Smooth muscle cell (in vitro differentiated cells): ENCODE results near the gene ICE1. TPM values are rescaled to one million over a fixed set of nuclear protein-coding genes. Genes with fewer than 3 reads are reported as not detected.
A peak's percentile ranks its signal among the peaks of the same experiment; 100 is the strongest.
"Not testable (repeated sequence)": the region's sequence is repeated elsewhere in the genome, so short reads cannot be mapped to it uniquely, and the experiment has no call there.

Experiments
- DNase-seq: peaks from one replicate; lab custom pipeline; 2025; ENCODE audit not compliant: unreplicated experiment; lab: John Stamatoyannopoulos, UW
- H2AFZ ChIP-seq: fragments of 200-600 bp; sonication (generic); 2 replicates; pipeline ENCODE4 v1.6.0; 2016; ENCODE audit warnings: antibody characterized with exemption, low read depth, mild to moderate bottlenecking
- H3F3A ChIP-seq: fragments of 200-600 bp; sonication (generic); 2 replicates; pipeline ENCODE4 v1.6.0; 2017; ENCODE audit warnings: antibody characterized with exemption, low read depth
- H3K27ac ChIP-seq: fragments of 200-600 bp; sonication (generic); 2 replicates; pipeline ENCODE4 v1.5.1; 2016; ENCODE audit warnings: low read depth, mild to moderate bottlenecking
- H3K27me3 ChIP-seq: fragments of 200-600 bp; sonication (generic); 2 replicates; pipeline ENCODE4 v1.6.1; 2016; ENCODE audit warnings: low read depth, mild to moderate bottlenecking
- H3K36me3 ChIP-seq: fragments of 200-600 bp; sonication (generic); 2 replicates; pipeline ENCODE4 v1.5.1; 2016; ENCODE audit warnings: low read depth
- H3K4me1 ChIP-seq: fragments of 200-600 bp; sonication (generic); 2 replicates; pipeline ENCODE4 v1.5.1; 2016; ENCODE audit warnings: low read depth
- H3K4me2 ChIP-seq: fragments of 200-600 bp; sonication (generic); 2 replicates; pipeline ENCODE4 v1.6.0; 2016; ENCODE audit warnings: mild to moderate bottlenecking
- H3K4me3 ChIP-seq: fragments of 200-600 bp; sonication (generic); 2 replicates; pipeline ENCODE4 v1.5.1; 2016; ENCODE audit warnings: mild to moderate bottlenecking
- H3K79me2 ChIP-seq: fragments of 200-600 bp; sonication (generic); 2 replicates; pipeline ENCODE4 v1.6.0; 2016; ENCODE audit warnings: low read depth, mild to moderate bottlenecking
- H3K9ac ChIP-seq: fragments of 200-600 bp; sonication (generic); 2 replicates; pipeline ENCODE4 v1.6.0; 2016; ENCODE audit warnings: low read depth
- H3K9me3 ChIP-seq: fragments of 200-600 bp; sonication (generic); replicated peaks from 2 replicates; pipeline ENCODE4 v1.5.1; 2016; ENCODE audit warnings: low read depth
- H4K20me1 ChIP-seq: fragments of 200-600 bp; sonication (generic); 2 replicates; pipeline ENCODE4 v1.6.0; 2016; ENCODE audit warnings: low read depth
- WGBS: methylation state at CpG from one replicate; pipeline ENCODE4 v1.1.7; 2016; ENCODE audit warnings: low lambda C conversion rate; 5-methylcytosine and 5-hydroxymethylcytosine counted together
- polyA plus RNA-seq: library from polyadenylated mRNA; unstranded; fragments of >200 nt; fragmentation: Nextera tagmentation; extraction: Ambion mirVana; gene quantifications from 2 replicates; pipeline ENCODE4 v1.2.1, GENCODE V29; 2016
- total RNA-seq: library from RNA; depleted of rRNA; stranded (reverse); fragments of >200 nt; gene quantifications from 2 replicates; pipeline ENCODE4 v1.2.3, GENCODE V29; 2014
- TF ChIP-seq, protein P1 (sequence below): fragments of 200-600 bp; sonication (generic); IDR thresholded peaks from 2 replicates; pipeline ENCODE4 v1.5.1; 2017; ENCODE audit warnings: borderline replicate concordance, mild to moderate bottlenecking, antibody characterized with exemption; ENCODE audit not compliant: insufficient read depth, poor library complexity, severe bottlenecking

Gene ICE1
- total and polyA plus RNA-seq, 2 experiments from 2014 or later = 10.2 to 25.4 TPM

DNA sequence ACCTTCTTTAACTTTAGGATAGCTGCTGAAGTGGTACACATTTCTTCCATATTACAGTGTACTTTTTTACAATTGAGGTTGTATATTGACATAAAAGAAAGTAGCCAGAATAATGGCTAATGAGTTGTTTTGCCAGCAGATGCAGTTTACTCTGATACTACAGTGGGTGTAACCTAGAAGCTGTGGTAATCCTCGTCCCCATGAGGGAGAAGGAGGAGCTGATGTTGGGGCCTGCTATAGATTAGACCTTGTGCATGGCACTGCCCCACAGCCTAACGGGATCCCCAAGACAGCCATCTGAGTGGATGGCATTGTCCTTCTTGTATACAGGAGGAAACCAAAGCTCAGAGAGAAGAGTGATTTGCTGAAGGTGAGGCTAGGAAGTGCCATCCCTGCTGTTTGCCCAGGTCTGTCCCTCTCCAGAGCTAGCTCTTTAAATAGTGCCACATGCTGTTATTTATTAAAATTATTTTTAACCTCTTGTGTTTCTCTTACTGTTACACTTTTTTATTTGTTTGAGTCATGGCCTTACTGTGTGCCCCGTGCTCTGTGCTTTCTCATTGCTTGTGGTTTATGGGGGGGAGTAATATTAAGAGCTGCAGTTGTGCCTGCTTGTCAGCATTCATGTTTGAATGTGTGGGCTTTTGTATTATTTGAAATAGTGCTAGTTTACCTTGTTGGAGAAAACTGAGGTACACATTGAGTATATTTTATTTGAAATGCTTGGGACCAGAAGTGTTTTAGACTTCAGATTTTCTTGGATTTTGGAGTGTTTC, 65.3 kb downstream of the ICE1 start:
- Histone ChIP-seq H3K27me3 (no peaks in the 10 kb centered on the region), H3K4me1 (no peaks in the 10 kb centered on the region), H3K4me2 (no peak overlapping the region), H3K27ac (no peak overlapping the region), H4K20me1 (peaks cover 10% of the 10 kb centered on the region), H3K79me2 (no peaks in the 10 kb centered on the region), H3K36me3 (peaks cover 12% of the 10 kb centered on the region), H2AFZ (no peak overlapping the region), H3K4me3 (no peak overlapping the region), H3K9me3 (no peaks in the 10 kb centered on the region), H3K9ac (no peak overlapping the region), H3F3A (no peaks in the 10 kb centered on the region)
- no peak for DNase-seq
- 79% methylated on average over 3 of the region's 3 CpGs for WGBS
- TF ChIP-seq, protein P1, sequence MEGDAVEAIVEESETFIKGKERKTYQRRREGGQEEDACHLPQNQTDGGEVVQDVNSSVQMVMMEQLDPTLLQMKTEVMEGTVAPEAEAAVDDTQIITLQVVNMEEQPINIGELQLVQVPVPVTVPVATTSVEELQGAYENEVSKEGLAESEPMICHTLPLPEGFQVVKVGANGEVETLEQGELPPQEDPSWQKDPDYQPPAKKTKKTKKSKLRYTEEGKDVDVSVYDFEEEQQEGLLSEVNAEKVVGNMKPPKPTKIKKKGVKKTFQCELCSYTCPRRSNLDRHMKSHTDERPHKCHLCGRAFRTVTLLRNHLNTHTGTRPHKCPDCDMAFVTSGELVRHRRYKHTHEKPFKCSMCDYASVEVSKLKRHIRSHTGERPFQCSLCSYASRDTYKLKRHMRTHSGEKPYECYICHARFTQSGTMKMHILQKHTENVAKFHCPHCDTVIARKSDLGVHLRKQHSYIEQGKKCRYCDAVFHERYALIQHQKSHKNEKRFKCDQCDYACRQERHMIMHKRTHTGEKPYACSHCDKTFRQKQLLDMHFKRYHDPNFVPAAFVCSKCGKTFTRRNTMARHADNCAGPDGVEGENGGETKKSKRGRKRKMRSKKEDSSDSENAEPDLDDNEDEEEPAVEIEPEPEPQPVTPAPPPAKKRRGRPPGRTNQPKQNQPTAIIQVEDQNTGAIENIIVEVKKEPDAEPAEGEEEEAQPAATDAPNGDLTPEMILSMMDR = no peak

DNA sequence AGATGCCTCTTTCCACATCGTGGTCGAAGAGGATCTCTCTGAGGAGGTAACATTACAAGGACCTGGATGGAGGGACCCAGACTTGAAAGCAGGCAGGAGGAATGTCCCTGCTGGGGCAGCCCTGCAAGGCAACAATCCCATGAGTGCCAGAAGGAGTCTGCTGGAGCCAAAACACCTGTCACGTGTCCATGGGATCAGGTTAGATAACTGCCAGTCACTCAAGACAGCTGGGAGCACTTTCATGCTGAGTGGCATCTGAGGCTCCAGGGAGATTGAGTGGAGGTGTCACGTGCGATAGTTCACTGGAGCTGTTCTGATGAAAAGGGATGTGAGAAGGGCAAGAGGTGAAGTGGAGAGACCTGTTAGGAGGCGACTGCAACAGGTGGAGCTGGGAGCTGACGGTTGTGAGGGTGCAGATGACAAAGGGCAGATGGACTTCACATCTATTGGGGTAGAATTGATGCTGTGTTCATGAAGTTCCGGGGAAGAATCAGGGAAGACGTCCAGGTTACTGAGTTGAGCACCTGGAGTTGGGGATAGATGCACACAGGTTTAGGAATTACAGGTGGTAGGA, 68.4 kb downstream of the ICE1 start:
- 91% methylated on average over 9 of the region's 9 CpGs for WGBS
- Histone ChIP-seq H3K4me2 (no peak overlapping the region), H3K27ac (no peak overlapping the region), H3K4me3 (no peak overlapping the region), H3K27me3 (no peaks in the 10 kb centered on the region), H3K9me3 (no peaks in the 10 kb centered on the region), H4K20me1 (peaks cover 6% of the 10 kb centered on the region), H3K4me1 (peaks cover 3% of the 10 kb centered on the region), H3K79me2 (no peaks in the 10 kb centered on the region), H3K9ac (no peak overlapping the region), H3K36me3 (peaks cover 12% of the 10 kb centered on the region), H3F3A (no peaks in the 10 kb centered on the region), H2AFZ (no peak overlapping the region)
- TF ChIP-seq, protein P1 = no peak
- no peak for DNase-seq

DNA sequence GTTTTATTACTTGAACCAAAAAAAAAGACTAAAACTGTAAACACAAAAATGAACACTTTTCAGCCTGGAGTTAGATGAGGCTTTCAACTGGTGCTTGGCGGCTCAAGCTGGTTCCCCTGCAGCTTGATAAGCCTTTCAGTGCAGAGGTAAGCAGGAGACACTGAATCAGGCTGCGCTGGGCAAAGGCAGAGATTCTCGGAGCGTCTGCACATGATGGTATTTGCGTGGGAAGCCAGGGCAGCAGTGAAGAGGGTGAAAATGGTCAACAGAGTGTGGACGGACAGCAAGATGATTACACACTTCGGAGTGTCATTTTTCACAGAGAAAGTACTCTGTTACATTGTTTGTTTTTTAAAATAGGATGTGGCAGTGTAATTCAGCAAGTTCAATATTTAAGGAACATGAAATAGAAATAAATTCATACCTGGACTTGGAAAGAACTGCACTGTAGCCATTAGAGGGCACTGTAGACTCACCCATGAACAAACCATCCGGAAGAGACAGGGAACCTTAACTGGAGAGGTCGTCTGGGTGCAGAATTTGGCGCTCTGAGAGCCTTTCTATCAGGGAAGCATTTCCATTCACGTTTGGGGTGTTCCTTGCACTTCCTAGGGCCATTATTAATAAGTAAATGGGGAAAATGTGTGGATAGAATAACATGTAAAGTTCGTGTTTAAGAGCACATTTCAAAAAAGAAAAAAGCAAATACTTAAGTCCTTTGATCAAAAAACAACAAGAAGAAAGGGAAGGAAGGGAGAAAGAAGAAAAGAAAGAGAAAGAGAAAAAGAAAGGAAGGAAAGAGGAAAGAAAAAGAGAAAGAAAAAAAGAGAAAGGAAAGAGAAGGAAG, 69.8 kb downstream of the ICE1 start:
- peaks cover 3% of the 10 kb centered on the region for H3K4me1 ChIP-seq
- peak overlapping the region; percentile 14 for H3K4me3 ChIP-seq
- WGBS = 33% methylated on average over 12 of the region's 12 CpGs
- no peak overlapping the region for H3K9ac ChIP-seq
- no peaks in the 10 kb centered on the region for H3K79me2 ChIP-seq
- no peaks in the 10 kb centered on the region for H3F3A ChIP-seq
- no peak for DNase-seq
- no peaks in the 10 kb centered on the region for H3K27me3 ChIP-seq
- H3K9me3 ChIP-seq = no peaks in the 10 kb centered on the region
- no peak overlapping the region for H3K27ac ChIP-seq
- TF ChIP-seq, protein P1 = peak; percentile 82
- H2AFZ ChIP-seq = no peak overlapping the region
- H3K36me3 ChIP-seq = peaks cover 12% of the 10 kb centered on the region
- H4K20me1 ChIP-seq = peaks cover 5% of the 10 kb centered on the region
- peak overlapping the region; percentile 71 for H3K4me2 ChIP-seq

DNA sequence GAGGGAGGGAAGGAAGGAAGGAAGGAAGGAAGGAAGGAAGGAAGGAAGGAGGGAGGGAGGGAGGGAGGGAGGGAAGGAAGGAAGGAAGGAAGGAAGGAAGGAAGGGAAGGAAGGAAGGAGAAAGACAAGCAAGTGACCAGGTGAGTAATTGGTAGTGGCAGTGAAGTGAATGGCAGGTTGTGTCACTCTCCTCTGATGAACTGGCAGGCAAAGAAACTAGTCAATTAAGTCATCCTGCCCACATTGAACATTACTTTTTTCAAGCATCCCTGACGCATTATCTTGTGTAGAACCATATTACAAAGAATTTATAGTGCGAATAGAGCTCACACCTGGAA, 70.4 kb downstream of the ICE1 start:
- H3K36me3 ChIP-seq = peaks cover 12% of the 10 kb centered on the region
- not testable (repeated sequence) for H3F3A ChIP-seq, H4K20me1 ChIP-seq, H3K27me3 ChIP-seq, H2AFZ ChIP-seq, H3K9me3 ChIP-seq, DNase-seq, H3K4me2 ChIP-seq, H3K4me3 ChIP-seq, H3K9ac ChIP-seq, H3K79me2 ChIP-seq, H3K27ac ChIP-seq, H3K4me1 ChIP-seq
- WGBS = 90% methylated on average over 2 of the region's 2 CpGs
